ENCODE measurements around the gene MTHFR. TPM values are rescaled to one million over a fixed set of nuclear protein-coding genes. Genes with fewer than 3 reads are reported as not detected.

Gene MTHFR
- polyA plus RNA-seq, 1 donor from 2014 or later, result 21.2 TPM

DNA sequence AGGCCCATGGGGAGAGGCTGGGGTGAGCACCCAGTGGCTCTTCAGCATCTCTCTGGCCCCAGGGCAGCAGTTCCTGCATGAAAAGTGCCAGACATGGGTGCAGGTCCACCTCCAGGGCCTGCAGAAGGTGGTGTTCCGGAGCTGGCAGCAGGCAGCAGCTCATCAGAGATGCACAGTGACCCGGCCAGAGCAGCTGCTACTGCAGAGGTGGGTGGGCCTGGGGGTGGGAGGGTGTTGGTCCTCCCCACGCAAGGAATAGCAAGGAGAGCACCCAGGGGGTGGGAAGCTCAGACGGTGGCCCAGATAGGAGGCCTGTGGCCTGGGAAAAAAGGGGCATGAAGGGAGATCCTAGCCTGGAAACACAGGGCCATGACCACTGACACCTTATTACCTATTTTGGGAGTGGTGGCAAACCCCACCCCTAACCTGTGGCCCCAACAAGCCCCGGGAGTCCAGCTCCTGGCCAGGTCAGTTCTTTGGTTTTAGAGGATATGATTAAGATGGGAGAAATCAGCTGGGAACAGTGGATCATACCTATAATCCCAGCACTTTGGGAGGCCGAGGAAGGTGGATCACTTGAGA, 23.5 kb downstream of the MTHFR start:
- H3K4me2 ChIP-seq (ENCODE audit: low read length), result no peak overlapping the region
- no peak overlapping the region for H3K4me3 ChIP-seq (ENCODE audit: low read length)
- no peak overlapping the region for H2AFZ ChIP-seq (ENCODE audit: low read depth, low read length)
- H3K27ac ChIP-seq (ENCODE audit: low read length), result no peak overlapping the region
- no peaks in the 10 kb centered on the region for H3K79me2 ChIP-seq (replicated peaks; ENCODE audit: insufficient read depth, low read length)
- no peaks in the 10 kb centered on the region for H3K36me3 ChIP-seq (ENCODE audit: insufficient read depth, low read length)
- H4K20me1 ChIP-seq (ENCODE audit: insufficient read depth), result no peaks in the 10 kb centered on the region
- no peaks in the 10 kb centered on the region for H3K9me3 ChIP-seq (ENCODE audit: low read length)
- H3K9me2 ChIP-seq (ENCODE audit: insufficient read depth, low read length), result no peaks in the 10 kb centered on the region
- TF ChIP-seq, protein P1, sequence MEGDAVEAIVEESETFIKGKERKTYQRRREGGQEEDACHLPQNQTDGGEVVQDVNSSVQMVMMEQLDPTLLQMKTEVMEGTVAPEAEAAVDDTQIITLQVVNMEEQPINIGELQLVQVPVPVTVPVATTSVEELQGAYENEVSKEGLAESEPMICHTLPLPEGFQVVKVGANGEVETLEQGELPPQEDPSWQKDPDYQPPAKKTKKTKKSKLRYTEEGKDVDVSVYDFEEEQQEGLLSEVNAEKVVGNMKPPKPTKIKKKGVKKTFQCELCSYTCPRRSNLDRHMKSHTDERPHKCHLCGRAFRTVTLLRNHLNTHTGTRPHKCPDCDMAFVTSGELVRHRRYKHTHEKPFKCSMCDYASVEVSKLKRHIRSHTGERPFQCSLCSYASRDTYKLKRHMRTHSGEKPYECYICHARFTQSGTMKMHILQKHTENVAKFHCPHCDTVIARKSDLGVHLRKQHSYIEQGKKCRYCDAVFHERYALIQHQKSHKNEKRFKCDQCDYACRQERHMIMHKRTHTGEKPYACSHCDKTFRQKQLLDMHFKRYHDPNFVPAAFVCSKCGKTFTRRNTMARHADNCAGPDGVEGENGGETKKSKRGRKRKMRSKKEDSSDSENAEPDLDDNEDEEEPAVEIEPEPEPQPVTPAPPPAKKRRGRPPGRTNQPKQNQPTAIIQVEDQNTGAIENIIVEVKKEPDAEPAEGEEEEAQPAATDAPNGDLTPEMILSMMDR (IDR thresholded peaks at IDR 0.05; ENCODE audit: poor library complexity, severe bottlenecking), result no peak
- TF ChIP-seq, protein P2, sequence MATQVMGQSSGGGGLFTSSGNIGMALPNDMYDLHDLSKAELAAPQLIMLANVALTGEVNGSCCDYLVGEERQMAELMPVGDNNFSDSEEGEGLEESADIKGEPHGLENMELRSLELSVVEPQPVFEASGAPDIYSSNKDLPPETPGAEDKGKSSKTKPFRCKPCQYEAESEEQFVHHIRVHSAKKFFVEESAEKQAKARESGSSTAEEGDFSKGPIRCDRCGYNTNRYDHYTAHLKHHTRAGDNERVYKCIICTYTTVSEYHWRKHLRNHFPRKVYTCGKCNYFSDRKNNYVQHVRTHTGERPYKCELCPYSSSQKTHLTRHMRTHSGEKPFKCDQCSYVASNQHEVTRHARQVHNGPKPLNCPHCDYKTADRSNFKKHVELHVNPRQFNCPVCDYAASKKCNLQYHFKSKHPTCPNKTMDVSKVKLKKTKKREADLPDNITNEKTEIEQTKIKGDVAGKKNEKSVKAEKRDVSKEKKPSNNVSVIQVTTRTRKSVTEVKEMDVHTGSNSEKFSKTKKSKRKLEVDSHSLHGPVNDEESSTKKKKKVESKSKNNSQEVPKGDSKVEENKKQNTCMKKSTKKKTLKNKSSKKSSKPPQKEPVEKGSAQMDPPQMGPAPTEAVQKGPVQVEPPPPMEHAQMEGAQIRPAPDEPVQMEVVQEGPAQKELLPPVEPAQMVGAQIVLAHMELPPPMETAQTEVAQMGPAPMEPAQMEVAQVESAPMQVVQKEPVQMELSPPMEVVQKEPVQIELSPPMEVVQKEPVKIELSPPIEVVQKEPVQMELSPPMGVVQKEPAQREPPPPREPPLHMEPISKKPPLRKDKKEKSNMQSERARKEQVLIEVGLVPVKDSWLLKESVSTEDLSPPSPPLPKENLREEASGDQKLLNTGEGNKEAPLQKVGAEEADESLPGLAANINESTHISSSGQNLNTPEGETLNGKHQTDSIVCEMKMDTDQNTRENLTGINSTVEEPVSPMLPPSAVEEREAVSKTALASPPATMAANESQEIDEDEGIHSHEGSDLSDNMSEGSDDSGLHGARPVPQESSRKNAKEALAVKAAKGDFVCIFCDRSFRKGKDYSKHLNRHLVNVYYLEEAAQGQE (IDR thresholded peaks at IDR 0.05; ENCODE audit: borderline replicate concordance), result no peak
- TF ChIP-seq EZH2 (IDR thresholded peaks at IDR 0.05; ENCODE audit: borderline replicate concordance, insufficient read depth, low read length, poor library complexity, severe bottlenecking) (no peak), MXI1 (conservative IDR thresholded peaks at IDR 0.05; ENCODE audit: poor library complexity, severe bottlenecking) (no peak), POLR2AphosphoS5 (IDR thresholded peaks at IDR 0.05) (no peak), SMC3 (conservative IDR thresholded peaks at IDR 0.05; ENCODE audit: poor library complexity) (no peak), RAD21 (conservative IDR thresholded peaks at IDR 0.05) (no peak), TAF1 (IDR thresholded peaks at IDR 0.05; ENCODE audit: low read depth) (no peak), EP300 (conservative IDR thresholded peaks at IDR 0.05; ENCODE audit: poor library complexity, severe bottlenecking) (no peak)
- H3F3A ChIP-seq (ENCODE audit: insufficient read depth, low read length, poor library complexity, severe bottlenecking), result no peaks in the 10 kb centered on the region
- H3K9ac ChIP-seq (ENCODE audit: low read length), result no peak overlapping the region
- no peaks in the 10 kb centered on the region for H3K27me3 ChIP-seq (ENCODE audit: insufficient read depth, low read depth, low read length)

DNA sequence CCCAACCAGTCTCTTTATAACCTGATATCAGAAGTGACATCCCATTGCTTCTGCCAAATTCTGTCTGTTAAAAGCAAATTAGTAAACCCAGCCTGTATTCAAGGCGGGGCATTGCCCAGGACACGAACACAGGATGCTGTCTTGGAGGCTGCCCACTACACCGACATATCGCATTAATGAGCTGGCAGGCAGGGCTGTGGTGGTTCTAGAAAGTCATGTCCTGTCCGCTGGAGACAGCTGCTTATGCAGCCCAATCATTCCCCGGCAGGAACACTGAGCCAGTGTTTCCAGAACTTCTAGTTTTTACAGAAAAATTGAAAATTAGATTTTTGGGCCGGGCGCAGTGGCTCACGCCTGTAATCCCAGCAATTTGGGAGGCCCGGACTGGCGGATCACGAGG, 24.5 kb downstream of the MTHFR start:
- no peak for TF ChIP-seq SMC3 (conservative IDR thresholded peaks at IDR 0.05; ENCODE audit: poor library complexity)
- no peak for TF ChIP-seq RAD21 (conservative IDR thresholded peaks at IDR 0.05)
- TF ChIP-seq, protein P2 (IDR thresholded peaks at IDR 0.05; ENCODE audit: borderline replicate concordance), result no peak
- TF ChIP-seq, protein P1 (IDR thresholded peaks at IDR 0.05; ENCODE audit: poor library complexity, severe bottlenecking), result no peak
- TF ChIP-seq POLR2AphosphoS5 (IDR thresholded peaks at IDR 0.05), result no peak
- no peak for TF ChIP-seq EZH2 (IDR thresholded peaks at IDR 0.05; ENCODE audit: borderline replicate concordance, insufficient read depth, low read length, poor library complexity, severe bottlenecking)
- Histone ChIP-seq H3K36me3 (ENCODE audit: insufficient read depth, low read length) (no peaks in the 10 kb centered on the region), H2AFZ (ENCODE audit: low read depth, low read length) (no peak overlapping the region), H3F3A (ENCODE audit: insufficient read depth, low read length, poor library complexity, severe bottlenecking) (no peaks in the 10 kb centered on the region), H3K4me2 (ENCODE audit: low read length) (no peak overlapping the region), H3K9ac (ENCODE audit: low read length) (no peak overlapping the region), H3K9me3 (ENCODE audit: low read length) (no peaks in the 10 kb centered on the region), H3K4me3 (ENCODE audit: low read length) (no peak overlapping the region), H3K9me2 (ENCODE audit: insufficient read depth, low read length) (no peaks in the 10 kb centered on the region), H3K27ac (ENCODE audit: low read length) (no peak overlapping the region), H3K27me3 (ENCODE audit: insufficient read depth, low read depth, low read length) (no peaks in the 10 kb centered on the region), H3K79me2 (replicated peaks; ENCODE audit: insufficient read depth, low read length) (no peaks in the 10 kb centered on the region), H4K20me1 (ENCODE audit: insufficient read depth) (no peaks in the 10 kb centered on the region)

Data from neural cell (in vitro differentiated cells).